MCF 10A (cell line): Measurements from ENCODE around the gene ASAP2. TPM values are rescaled to one million over a fixed set of nuclear protein-coding genes. Genes with fewer than 3 reads are reported as not detected.

Source experiments
- BruUV-seq: library from RNA; stranded (reverse); fragments of 400-500 nt; replicated peaks from 2 replicates; lab custom pipeline; 2021; lab: Mats Ljungman, UMichigan
- CTCF ChIA-PET: fragments of 300-600 bp; sonication (Branson Sonifier 250); formaldehyde crosslinking; extraction: SDS; loops from one replicate; lab custom pipeline; 2021; ENCODE audit warnings: antibody characterized with exemption, inconsistent platforms; lab: Yijun Ruan, JAX
- POLR2A ChIA-PET: fragments of 300-600, 350-650 bp; sonication (Branson Sonifier 250); formaldehyde crosslinking; extraction: SDS; loops from one replicate; lab custom pipeline; 2020; ENCODE audit warnings: antibody characterized with exemption, inconsistent platforms; lab: Yijun Ruan, JAX
- DNase-seq: peaks from one replicate; pipeline ENCODE4 v3.0.0-alpha.2; 2018; ENCODE audit not compliant: unreplicated experiment
- H3K27ac Mint-ChIP-seq: one replicate; pipeline ENCODE4 v1.8.0; 2022; ENCODE audit warnings: mild to moderate bottlenecking, low read depth, mixed read lengths; ENCODE audit not compliant: unreplicated experiment
- H3K27me3 Mint-ChIP-seq: one replicate; pipeline ENCODE4 v1.8.0; 2022; ENCODE audit warnings: mixed read lengths; ENCODE audit not compliant: insufficient read depth, unreplicated experiment
- H3K36me3 Mint-ChIP-seq: one replicate; pipeline ENCODE4 v1.8.0; 2022; ENCODE audit warnings: mild to moderate bottlenecking, moderate library complexity, mixed read lengths; ENCODE audit not compliant: insufficient read depth, unreplicated experiment
- H3K4me1 Mint-ChIP-seq: one replicate; pipeline ENCODE4 v1.8.0; 2022; ENCODE audit warnings: mixed read lengths; ENCODE audit not compliant: insufficient read depth, unreplicated experiment
- H3K4me3 Mint-ChIP-seq: one replicate; pipeline ENCODE4 v1.8.0; 2022; ENCODE audit warnings: mild to moderate bottlenecking, moderate library complexity, mixed read lengths; ENCODE audit not compliant: unreplicated experiment
- H3K9me3 Mint-ChIP-seq: one replicate; pipeline ENCODE4 v1.8.0; 2022; ENCODE audit warnings: mixed read lengths; ENCODE audit not compliant: unreplicated experiment
- CTCF ChIP-seq: fragments of 200-600 bp; IDR thresholded peaks from one replicate; pipeline ENCODE4 v1.8.0; 2022; ENCODE audit warnings: antibody characterized with exemption, mild to moderate bottlenecking; ENCODE audit not compliant: unreplicated experiment
- intact Hi-C: fragments of 100-400 bp; cut with micrococcal nuclease; formaldehyde crosslinking; loops from 2 replicates; pipeline ENCODE4 v1.14.1; 2022
- total RNA-seq: library from RNA; stranded (reverse); gene quantifications from 2 replicates; pipeline ENCODE4 v1.2.3, GENCODE V29; 2022

ASAP2 gene
- total RNA-seq, 1 experiment from 2014 or later, result 80.8 TPM

- DNase-seq, result peak; percentile 14
- intact Hi-C loops, result loop anchor here (10.0 kb wide), 1 partner anchor 232 kb away; the partner anchor contains the start of gene MBOAT2
- CTCF ChIA-PET, result interaction anchor here (0.6 to 8.6 kb wide), 3 partner anchors 13 to 249 kb away, joined by 3 to 54 read pairs (median 9); partner anchors contain the start of gene ASAP2
- peaks cover 60% of the 10 kb centered on the region for H3K4me1 Mint-ChIP-seq
- no peaks in the 10 kb centered on the region for H3K9me3 Mint-ChIP-seq
- peak overlapping the region; percentile 97 for H3K27ac Mint-ChIP-seq
- TF ChIP-seq CTCF, result no peak
- H3K4me3 Mint-ChIP-seq, result peak overlapping the region; percentile 67
- POLR2A ChIA-PET, result interaction anchor here (0.7 to 12.2 kb wide), 6 partner anchors 12 to 74 kb away, joined by 3 to 142 read pairs (median 11); partner anchors contain the start of gene ASAP2
- H3K27me3 Mint-ChIP-seq, result no peaks in the 10 kb centered on the region
- H3K36me3 Mint-ChIP-seq, result no peaks in the 10 kb centered on the region
- no TSS peak for BruUV-seq
These were observed 30.3 kb downstream of the ASAP2 start for GRCh38 chr2:9236867-9237266.

DNA sequence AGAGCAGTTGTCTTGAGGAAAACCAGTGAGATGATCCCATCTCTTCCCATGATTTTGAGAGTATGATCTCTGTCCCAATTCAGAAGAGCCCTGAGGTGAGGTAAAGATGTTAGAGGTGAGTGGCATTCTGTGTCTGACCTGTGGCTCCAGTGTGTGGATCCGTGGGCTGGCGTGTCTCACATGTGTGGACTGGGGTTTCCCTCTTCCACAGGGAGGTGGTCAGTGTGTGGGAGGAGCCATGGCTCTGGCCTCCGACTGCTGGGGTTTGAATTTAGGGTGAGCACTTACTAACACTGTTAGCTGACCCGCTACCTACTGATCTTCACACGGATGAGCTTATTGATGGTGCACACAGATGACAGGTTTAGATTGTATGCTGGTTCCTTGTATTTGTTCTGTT, 31.2 kb downstream of the ASAP2 start:
- BruUV-seq, result no TSS peak
- H3K4me3 Mint-ChIP-seq, result no peak overlapping the region
- DNase-seq, result no peak
- H3K27ac Mint-ChIP-seq, result peak overlapping the region; percentile 97
- H3K27me3 Mint-ChIP-seq, result no peaks in the 10 kb centered on the region
- TF ChIP-seq CTCF, result no peak
- H3K36me3 Mint-ChIP-seq, result no peaks in the 10 kb centered on the region
- POLR2A ChIA-PET, result interaction anchor here (2.0 to 12.2 kb wide), 2 partner anchors 11 to 49 kb away, joined by 8 to 142 read pairs; no protein-coding TSS in a partner anchor
- intact Hi-C loops, result loop anchor here (1.0 to 10.0 kb wide), 2 partner anchors 12 to 233 kb away; partner anchors contain the start of gene MBOAT2
- no peaks in the 10 kb centered on the region for H3K9me3 Mint-ChIP-seq
- CTCF ChIA-PET, result interaction anchor here (0.7 to 2.1 kb wide), 5 partner anchors 11 to 98 kb away, joined by 3 to 9 read pairs (median 5); no protein-coding TSS in a partner anchor
- peaks cover 53% of the 10 kb centered on the region for H3K4me1 Mint-ChIP-seq

DNA sequence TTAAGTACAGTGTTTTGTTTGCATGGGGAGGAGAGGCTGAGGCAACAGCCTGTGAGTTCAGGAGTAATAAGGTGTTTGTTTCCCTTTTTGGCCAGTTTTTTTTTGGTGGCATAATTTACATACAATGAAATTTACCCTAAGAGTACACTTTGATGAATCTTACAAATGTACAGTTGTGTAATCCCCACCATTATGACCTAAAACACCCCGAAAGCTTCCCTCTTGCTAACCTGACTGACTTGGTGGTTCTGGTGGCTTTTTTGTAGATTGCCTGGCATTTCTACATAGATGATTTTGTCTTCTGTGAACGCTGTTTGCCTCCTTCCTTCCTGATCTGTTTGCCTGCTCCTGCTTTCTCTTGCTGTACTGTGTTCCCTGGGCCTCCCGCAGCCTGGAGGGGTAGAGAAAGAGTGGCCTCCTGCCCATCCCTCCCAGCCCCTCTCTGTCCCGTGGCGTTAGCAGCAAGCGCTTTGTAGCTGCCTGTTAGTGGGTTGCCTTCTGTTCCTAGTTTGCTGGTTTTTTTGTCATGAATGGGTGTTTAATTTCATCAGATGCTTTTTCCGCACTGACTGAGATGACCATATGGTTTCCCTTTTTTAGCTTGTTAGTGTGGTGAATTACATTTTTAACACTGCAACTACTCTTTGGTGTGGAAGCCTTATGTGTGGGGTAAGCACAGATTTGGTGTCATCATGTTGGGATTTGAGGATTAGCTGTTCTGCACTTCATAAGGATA, 32.1 kb downstream of the ASAP2 start:
- no TSS peak for BruUV-seq
- Mint-ChIP-seq H3K4me3 (no peak overlapping the region), H3K27me3 (no peaks in the 10 kb centered on the region), H3K4me1 (peaks cover 51% of the 10 kb centered on the region), H3K27ac (peak overlapping the region; percentile 97), H3K9me3 (no peaks in the 10 kb centered on the region), H3K36me3 (no peaks in the 10 kb centered on the region)
- no peak for TF ChIP-seq CTCF
- no peak for DNase-seq
- CTCF ChIA-PET, result interaction anchor here (0.6 to 2.1 kb wide), 4 partner anchors 10 to 188 kb away, joined by 3 to 9 read pairs (median 4); no protein-coding TSS in a partner anchor
- intact Hi-C loops, result loop anchor here (1.0 to 10.0 kb wide), 2 partner anchors 12 to 234 kb away; partner anchors contain the start of gene MBOAT2
- POLR2A ChIA-PET, result interaction anchor here (0.9 to 12.2 kb wide), 3 partner anchors 10 to 48 kb away, joined by 3 to 142 read pairs (median 8); no protein-coding TSS in a partner anchor

DNA sequence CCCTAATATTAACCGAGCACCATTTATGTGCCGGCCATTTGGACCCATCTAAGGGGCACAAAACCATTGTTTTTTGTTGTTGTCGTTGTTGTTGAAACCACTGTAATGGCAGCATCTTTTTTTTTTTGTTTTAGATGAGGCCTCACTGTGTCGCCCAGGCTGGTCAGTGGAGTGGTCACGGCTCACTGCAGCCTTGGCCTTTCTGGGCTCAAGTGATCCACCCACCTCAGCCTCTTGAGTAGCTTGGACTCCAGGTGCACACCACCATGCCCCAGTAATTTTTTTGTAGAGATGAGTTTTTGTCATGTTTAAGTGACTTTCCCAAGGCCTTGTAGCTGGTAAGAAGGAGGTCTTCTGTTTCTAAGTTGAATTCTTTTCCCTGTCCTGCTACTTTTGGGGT, 33.0 kb downstream of the ASAP2 start:
- BruUV-seq, result no TSS peak
- ChIA-PET POLR2A (interaction anchor here (1.2 to 12.2 kb wide), 7 partner anchors 10 to 97 kb away, joined by 4 to 142 read pairs (median 6); partner anchors contain the start of gene ASAP2), CTCF (interaction anchor here (0.6 to 2.1 kb wide), 4 partner anchors 9 to 187 kb away, joined by 3 to 9 read pairs (median 3); no protein-coding TSS in a partner anchor)
- Mint-ChIP-seq H3K9me3 (no peaks in the 10 kb centered on the region), H3K4me1 (peaks cover 45% of the 10 kb centered on the region), H3K27ac (peak overlapping the region; percentile 26), H3K27me3 (no peaks in the 10 kb centered on the region), H3K36me3 (no peaks in the 10 kb centered on the region), H3K4me3 (no peak overlapping the region)
- no peak for DNase-seq
- TF ChIP-seq CTCF, result no peak
- intact Hi-C loops, result loop anchor here (10.0 kb wide), 1 partner anchor 235 kb away; the partner anchor contains the start of gene MBOAT2
